A549 (cell line): ENCODE data around the gene GTF2F1. TPM values are rescaled to one million over a fixed set of nuclear protein-coding genes. Genes with fewer than 3 reads are reported as not detected.
"Not testable (repeated sequence)": the region's sequence is repeated elsewhere in the genome, so short reads cannot be mapped to it uniquely, and the experiment has no call there.

Experiments
- ATAC-seq, 2 experiments: fragments of 200-7000 bp in 1 of 2; fragments of >200 bp in 1 of 2; cut with Nextera tagmentation in 1 of 2; cut with Tn5 transposase in 1 of 2; 3 replicates each; pipeline versions ENCODE4 v1.8.0 to v1.9.1; 2018 to 2020; ENCODE audit warnings: mild to moderate bottlenecking in 1 of 2, moderate library complexity in 1 of 2
- CTCF ChIA-PET: fragments of 300-600 bp; sonication (Branson Sonifier 250); formaldehyde crosslinking; extraction: SDS; loops from one replicate; lab custom pipeline; 2021; ENCODE audit warnings: antibody characterized with exemption, inconsistent platforms; lab: Yijun Ruan, JAX
- POLR2A ChIA-PET: fragments of 350-600 bp; formaldehyde crosslinking; extraction: SDS; loops from one replicate; lab custom pipeline; 2021; ENCODE audit warnings: antibody characterized with exemption, inconsistent platforms; lab: Yijun Ruan, JAX
- DNase-seq, 2 experiments: peaks; one replicate each; pipeline versions ENCODE4 v3.0.0 to v3.0.0-alpha.2; 2011 to 2016; ENCODE audit warnings: low read depth in 1 of 2, low spot score in 1 of 2
- FAIRE-seq: peaks from 2 replicates; lab custom pipeline; 2011; peaks lifted over from hg19 to GRCh38; lab: Jason Lieb, UNC
- H3K27ac ChIP-seq, 2 experiments: fragments of >200 bp; sonication (Bioruptor Twin); formaldehyde crosslinking; 3 replicates each; pipeline ENCODE4 v1.5.1; 2016 to 2017
- H3K4me1 ChIP-seq: fragments of >200 bp; sonication (Bioruptor Twin); formaldehyde crosslinking; 3 replicates; pipeline ENCODE4 v1.6.1; 2016
- H3K4me2 ChIP-seq: fragments of >200 bp; sonication (Bioruptor Twin); formaldehyde crosslinking; 3 replicates; pipeline ENCODE4 v1.6.1; 2016
- H3K4me3 ChIP-seq: fragments of >200 bp; sonication (Bioruptor Twin); formaldehyde crosslinking; 3 replicates; pipeline ENCODE4 v1.5.1; 2016
- H3K9me3 ChIP-seq: fragments of >200 bp; sonication (Bioruptor Twin); formaldehyde crosslinking; 3 replicates; pipeline ENCODE4 v1.6.1; 2016
- BHLHE40 ChIP-seq: IDR thresholded peaks from 2 replicates; pipeline ENCODE4 v1.6.1; 2012; ENCODE audit warnings: low read depth, low read length, inconsistent platforms
- CBX2 ChIP-seq: fragments of 200-600 bp; sonication (generic); IDR thresholded peaks from 2 replicates; pipeline ENCODE4 v1.6.1; 2016; ENCODE audit warnings: low read depth, mild to moderate bottlenecking, borderline replicate concordance
- CHD2 ChIP-seq: fragments of 150-350 bp; IDR thresholded peaks from 2 replicates; pipeline ENCODE4 v1.6.1; 2014; ENCODE audit warnings: low read length; ENCODE audit not compliant: partially characterized antibody
- EP300 ChIP-seq, 2 experiments: fragments of >200 bp; sonication (Bioruptor Twin); formaldehyde crosslinking; IDR thresholded peaks; 2 replicates in 1 of 2; 3 replicates in 1 of 2; pipeline ENCODE4 v1.6.1; 2016 to 2017
- FOSB ChIP-seq: fragments of 250-450 bp; sonication (Bioruptor Pico); IDR thresholded peaks from 2 replicates; pipeline ENCODE4 v1.5.0; 2020; ENCODE audit warnings: mild to moderate bottlenecking, moderate library complexity
- GATA3 ChIP-seq: IDR thresholded peaks from 2 replicates; pipeline ENCODE4 v1.6.1; 2012; ENCODE audit warnings: borderline replicate concordance
- HDAC2 ChIP-seq: fragments of 200-600 bp; sonication (generic); IDR thresholded peaks from 2 replicates; pipeline ENCODE4 v1.6.1; 2016
- HEYL ChIP-seq: fragments of 250-450 bp; sonication (Bioruptor Pico); IDR thresholded peaks from 2 replicates; pipeline ENCODE4 v1.8.0; 2021; ENCODE audit warnings: mild to moderate bottlenecking, moderate library complexity
- HOXB5 ChIP-seq: fragments of 250-450 bp; sonication (Bioruptor Pico); IDR thresholded peaks from 2 replicates; pipeline ENCODE4 v1.5.0; 2020; ENCODE audit warnings: mild to moderate bottlenecking, moderate library complexity
- PHF8 ChIP-seq: fragments of 200-600 bp; sonication (generic); IDR thresholded peaks from 2 replicates; pipeline ENCODE4 v1.6.1; 2016; ENCODE audit warnings: low read depth, mild to moderate bottlenecking, antibody characterized with exemption, moderate library complexity, borderline replicate concordance
- REST ChIP-seq: fragments of 200-600 bp; sonication (generic); IDR thresholded peaks from 2 replicates; pipeline ENCODE4 v1.6.1; 2016; ENCODE audit warnings: antibody characterized with exemption, mild to moderate bottlenecking, moderate library complexity
- RNF2 ChIP-seq: fragments of 200-600 bp; sonication (generic); IDR thresholded peaks from 2 replicates; pipeline ENCODE4 v1.6.1; 2016; ENCODE audit warnings: low read depth, mild to moderate bottlenecking, antibody characterized with exemption, moderate library complexity, borderline replicate concordance
- SMC3 ChIP-seq: fragments of >200 bp; sonication (Bioruptor Twin); formaldehyde crosslinking; IDR thresholded peaks from 3 replicates; pipeline ENCODE4 v1.6.1; 2018; ENCODE audit warnings: inconsistent platforms
- USF2 ChIP-seq: fragments of 450-650 bp; IDR thresholded peaks from 2 replicates; pipeline ENCODE4 v1.6.1; 2014; ENCODE audit warnings: antibody characterized with exemption
- WGBS: methylation state at CpG from one replicate; pipeline ENCODE4 v1.1.6; 2017; ENCODE audit errors: missing lambda C conversion rate; 5-methylcytosine and 5-hydroxymethylcytosine counted together
- polyA plus RNA-seq, 4 experiments: library from polyadenylated mRNA; depleted of rRNA in 3 of 4; stranded (reverse); fragments of >200 nt; fragmentation: RNase III in 1 of 4; extraction: RNeasy Plus Mini Kit Qiagen cat#74134 plus additional on column Dnase treatment in 1 of 4; gene quantifications; 2 replicates in 3 of 4; 3 replicates in 1 of 4; pipeline ENCODE4 v1.2.3, GENCODE V29; 2011 to 2017
- TF ChIP-seq, protein P1 (sequence below): IDR thresholded peaks from 2 replicates; pipeline ENCODE4 v1.6.1; 2012

GTF2F1 gene
- polyA plus RNA-seq, 2 of the 4 experiments (the other 2 are of a cell fraction) = 39.0 to 75.3 TPM

DNA sequence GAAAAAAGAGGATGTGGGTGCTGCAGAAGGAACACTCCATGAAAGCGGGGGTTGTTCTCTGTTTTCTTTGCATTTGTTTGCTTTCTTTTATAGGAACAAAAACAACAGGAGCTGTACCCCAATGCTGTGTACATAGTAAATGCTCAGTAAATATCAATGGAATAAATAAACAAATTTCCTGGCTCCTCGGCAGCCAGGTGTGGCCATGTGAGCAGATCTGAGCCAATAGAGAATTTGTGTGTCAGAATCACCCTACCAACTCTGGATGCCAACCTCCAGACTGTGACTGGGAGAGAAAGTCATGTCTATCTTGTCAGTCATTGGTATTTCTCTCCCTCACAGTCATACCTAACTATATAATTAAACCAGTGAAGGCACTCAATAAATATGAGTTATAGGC is 42.3 kb downstream of the GTF2F1 start:
- Histone ChIP-seq H3K4me1 (0 out of 3 replicates have a peak, but pooled peaks cover 4% of the 10 kb centered on the region), H3K4me3 (no peak overlapping the region), H3K4me2 (0 out of 3 replicates have a peak overlapping the region, but pooled peaks have one; percentile 26), H3K27ac (no peak overlapping the region), H3K9me3 (no peaks in the 10 kb centered on the region)
- POLR2A ChIA-PET = no interaction called here
- ATAC-seq (peak; percentile 30 to 65; a peak in 4 of 6 replicates), DNase-seq (peak in 1 of 2 experiments; percentile 44), FAIRE-seq (no peak)
- CTCF ChIA-PET = no interaction called here
- 7% methylated on average over 2 of the region's 2 CpGs for WGBS
- no peak for TF ChIP-seq CHD2
- no peak for TF ChIP-seq GATA3
- TF ChIP-seq RNF2 = no peak
- TF ChIP-seq CBX2 = no peak
- no peak for TF ChIP-seq PHF8
- TF ChIP-seq EP300 (IDR thresholded peaks at IDR 0.05) = no peak
- no peak for TF ChIP-seq HDAC2
- TF ChIP-seq FOSB = no peak
- TF ChIP-seq HEYL (CRISPR knock-in tag) = no peak
- TF ChIP-seq, protein P1, sequence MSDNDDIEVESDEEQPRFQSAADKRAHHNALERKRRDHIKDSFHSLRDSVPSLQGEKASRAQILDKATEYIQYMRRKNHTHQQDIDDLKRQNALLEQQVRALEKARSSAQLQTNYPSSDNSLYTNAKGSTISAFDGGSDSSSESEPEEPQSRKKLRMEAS = no peak
- TF ChIP-seq HOXB5 = no peak
- no peak for TF ChIP-seq BHLHE40
- no peak for TF ChIP-seq REST
- no peak for TF ChIP-seq SMC3
- TF ChIP-seq, all 56 proteins: peak for 0

GRCh38 chr19:6349271-6349670 is 43.7 kb downstream of the GTF2F1 start:
- ATAC-seq, H3K4me3 ChIP-seq, CTCF ChIA-PET, DNase-seq, H3K4me1 ChIP-seq, POLR2A ChIA-PET, H3K27ac ChIP-seq, H3K4me2 ChIP-seq, H3K9me3 ChIP-seq, FAIRE-seq: not testable (repeated sequence)
- 23% methylated on average over 2 of the region's 2 CpGs for WGBS

GRCh38 chr19:6343462-6343861 is 49.5 kb downstream of the GTF2F1 start:
- no peaks in the 10 kb centered on the region for H3K4me1 ChIP-seq
- H3K4me2 ChIP-seq = no peak overlapping the region
- POLR2A ChIA-PET = no interaction called here
- FAIRE-seq = no peak
- TF ChIP-seq USF2 = peak; percentile 12; the same call in 1 of the 2 replicates
- TF ChIP-seq GATA3 = no peak
- TF ChIP-seq, all 56 proteins: peak for 1
- H3K4me3 ChIP-seq = no peak overlapping the region
- ATAC-seq (no peak), DNase-seq (peak in 1 of 2 experiments; percentile 45)
- no peaks in the 10 kb centered on the region for H3K9me3 ChIP-seq
- H3K27ac ChIP-seq = no peak overlapping the region
- 100% methylated on average over 1 of the region's 1 CpG for whole genome bisulfite sequencing
- CTCF ChIA-PET = no interaction called here
